ENCODE measurements around the gene PDCD6IP.

- TF ChIP-seq CTCF (conservative IDR thresholded peaks at IDR 0.05 in 1 of 2, IDR thresholded peaks at IDR 0.05 in 1 of 2; ENCODE audit: low read depth in 1 of 2, low read length in 2 of 2): no peak
- TF ChIP-seq EZH2 (IDR thresholded peaks at IDR 0.05; ENCODE audit: low read length, missing control alignments): no peak
Measured at GRCh38 chr3:33789183-33789954, 9.1 kb upstream of the PDCD6IP start.
